Pancreas (tissue), 10 donors: ENCODE data around the gene USP13. TPM values are rescaled to one million over a fixed set of nuclear protein-coding genes. Genes with fewer than 3 reads are reported as not detected.

Source experiments
- ATAC-seq, 4 donors: fragments of 200-7000 bp; cut with Tn5 transposase; one replicate each; pipeline versions ENCODE4 v1.8.0 to v1.9.1; 2020; ENCODE audit warnings: mild to moderate bottlenecking in 4 of 4, moderate library complexity in 4 of 4
- DNase-seq, 6 donors: peaks; one replicate each; pipeline ENCODE4 v3.0.0-alpha.2; 2020
- FAIRE-seq: peaks from 2 replicates; lab custom pipeline; 2012; peaks lifted over from hg19 to GRCh38; lab: Jason Lieb, UNC
- H3K27ac ChIP-seq, 4 donors: fragments of 200-600 bp; sonication (generic); 1 replicate in 3 of 4; 2 replicates in 1 of 4; pipeline versions ENCODE4 v1.5.0 to v1.8.0; 2020
- H3K27me3 ChIP-seq, 4 donors: fragments of 200-600 bp; one replicate each; pipeline ENCODE4 v1.8.0; 2021
- H3K36me3 ChIP-seq, 3 donors: fragments of 200-600 bp; sonication (generic) in 1 of 3; one replicate each; pipeline versions ENCODE4 v1.5.0 to v1.8.0; 2020 to 2021
- H3K4me1 ChIP-seq, 3 donors: fragments of 200-600 bp; one replicate each; pipeline ENCODE4 v1.8.0; 2021
- H3K4me3 ChIP-seq, 4 donors: fragments of 200-600 bp; sonication (generic) in 2 of 4; one replicate each; pipeline versions ENCODE4 v1.5.0 to v1.8.0; 2020 to 2021
- H3K9me3 ChIP-seq, 4 donors: fragments of 200-600 bp; one replicate each; pipeline ENCODE4 v1.8.0; 2021
- CTCF ChIP-seq, 4 donors: fragments of 200-600 bp; sonication (generic) in 3 of 4; IDR thresholded peaks; one replicate each; pipeline versions ENCODE4 v1.5.0 to v1.8.0; 2021; ENCODE audit warnings: antibody characterized with exemption in 4 of 4
- WGBS, 2 donors: extraction: QIAGEN DNeasy Blood & Tissue Kit; methylation state at CpG; one replicate each; pipeline ENCODE4 v1.1.7; 2013; 5-methylcytosine and 5-hydroxymethylcytosine counted together
- intact Hi-C, 3 donors: fragments of 100-400 bp; cut with DNase I; formaldehyde crosslinking; loops; one replicate each; pipeline versions ENCODE4 v1.11.1 to v1.14.2; 2022
- polyA plus RNA-seq, 2 donors: library from polyadenylated mRNA; stranded (reverse); fragments of 200-250 nt; gene quantifications; one replicate each; pipeline ENCODE4 v1.2.3, GENCODE V29; 2013
- total RNA-seq, 6 donors: library from RNA; stranded (reverse); fragmentation: NEBNext Ultra II Directional in 4 of 6; extraction: Animal tissue kit (Norgen Biotek cat#: 25700) in 4 of 6; gene quantifications; one replicate each; pipeline versions ENCODE4 v1.2.1 to v1.2.4, GENCODE V29; 2021 to 2023
- donor health status: healthy with polysubstance abuse.
- donor health status: DM: no; HTN: no; CAD: no; lungs with moderate emphysema.
- donor health status: DM: no; HTN: no; CAD: no.
- donor health status: control.
- donor health status: control.
- donor health status: Bipolar disorder and iron deficiency.
- donor health status: DM: yes; HTN: yes; CAD: no.
- donor health status: DM: no; HTN: no; CAD: no.
- donor health status: DM: no; HTN: no; CAD: no.
- donor health status: DM: yes; HTN: yes; CAD: no.

The USP13 gene
- total and polyA plus RNA-seq, 8 donors = 1.1 to 6.1 (median 4.8) TPM

GRCh38 chr3:179615458-179616173, 37.2 kb upstream of the USP13 start:
- intact Hi-C loops = no loop called here
- no peak overlapping the region for H3K4me3 ChIP-seq
- DNase-seq = no peak
- no peak for FAIRE-seq
- H3K27me3 ChIP-seq = no peaks in the 10 kb centered on the region
- no peaks in the 10 kb centered on the region for H3K9me3 ChIP-seq
- TF ChIP-seq CTCF (IDR thresholded peaks at IDR 0.05) = no peak
- WGBS, 2 donors = 84 to 89% methylated on average over 4 of the region's 4 CpGs
- no peaks in the 10 kb centered on the region for H3K4me1 ChIP-seq
- no peak overlapping the region for H3K27ac ChIP-seq
- H3K36me3 ChIP-seq = peaks cover 0 to 20% (median 6%) of the 10 kb centered on the region in 3 donors
- ATAC-seq = no peak

- DNase-seq (no peak), FAIRE-seq (no peak), ATAC-seq (no peak)
- Histone ChIP-seq H3K36me3 (peaks cover 0 to 44% (median 9%) of the 10 kb centered on the region in 3 donors), H3K4me3 (no peak overlapping the region), H3K9me3 (no peaks in the 10 kb centered on the region), H3K27me3 (no peaks in the 10 kb centered on the region), H3K27ac (no peak overlapping the region), H3K4me1 (no peaks in the 10 kb centered on the region)
- intact Hi-C loops = no loop called here
- no peak for TF ChIP-seq CTCF (IDR thresholded peaks at IDR 0.05)
- WGBS, 2 donors = 98 to 99% methylated on average over 2 of the region's 2 CpGs
Measured at GRCh38 chr3:179622023-179622422, 30.8 kb upstream of the USP13 start.

GRCh38 chr3:179624451-179624850, 28.4 kb upstream of the USP13 start:
- no peak for ATAC-seq
- Histone ChIP-seq H3K4me3 (no peak overlapping the region), H3K27me3 (no peaks in the 10 kb centered on the region), H3K9me3 (no peaks in the 10 kb centered on the region), H3K36me3 (peaks cover 0 to 27% (median 3%) of the 10 kb centered on the region in 3 donors), H3K27ac (no peak overlapping the region), H3K4me1 (no peaks in the 10 kb centered on the region)
- TF ChIP-seq CTCF (IDR thresholded peaks at IDR 0.05) = no peak
- 90 to 93% methylated on average over 3 of the region's 3 CpGs for WGBS, 2 donors
- no peak for DNase-seq
- intact Hi-C loops = no loop called here
- no peak for FAIRE-seq

GRCh38 chr3:179630753-179631451, 21.9 kb upstream of the USP13 start:
- 81 to 93% methylated on average over 3 of the region's 3 CpGs for WGBS, 2 donors
- no peaks in the 10 kb centered on the region for H3K4me1 ChIP-seq
- no peaks in the 10 kb centered on the region for H3K9me3 ChIP-seq
- ATAC-seq (no peak), FAIRE-seq (no peak), DNase-seq (no peak)
- H3K27ac ChIP-seq = no peak overlapping the region
- TF ChIP-seq CTCF (IDR thresholded peaks at IDR 0.05) = no peak
- intact Hi-C loops = no loop called here
- H3K4me3 ChIP-seq = no peak overlapping the region
- no peaks in the 10 kb centered on the region for H3K27me3 ChIP-seq
- H3K36me3 ChIP-seq = no peaks in the 10 kb centered on the region

GRCh38 chr3:179640469-179640868, 12.4 kb upstream of the USP13 start:
- 89 to 92% methylated on average over 1 of the region's 1 CpG for WGBS, 2 donors
- no peak for DNase-seq
- Histone ChIP-seq H3K4me1 (peaks cover 3 to 12% (median 8%) of the 10 kb centered on the region in 3 donors), H3K27me3 (no peaks in the 10 kb centered on the region), H3K27ac (no peak overlapping the region), H3K36me3 (no peaks in the 10 kb centered on the region), H3K4me3 (no peak overlapping the region), H3K9me3 (no peaks in the 10 kb centered on the region)
- no peak for TF ChIP-seq CTCF (IDR thresholded peaks at IDR 0.05)
- FAIRE-seq = no peak
- intact Hi-C loops = no loop called here
- ATAC-seq = no peak
